Posterior cingulate gyrus (tissue), 11 donors: Measurements from ENCODE around the gene NINJ1.
A peak's percentile ranks its signal among the peaks of the same experiment; 100 is the strongest.
"Not testable (repeated sequence)": the region's sequence is repeated elsewhere in the genome, so short reads cannot be mapped to it uniquely, and the experiment has no call there.

Experiments
- DNase-seq, 10 donors: peaks; one replicate each; pipeline versions ENCODE4 v3.0.0 to v3.0.0-alpha.2; 2020 to 2021; ENCODE audit warnings: mixed read lengths in 3 of 10
- intact Hi-C: fragments of 100-400 bp; cut with DNase I; formaldehyde crosslinking; loops from one replicate; pipeline ENCODE4 v1.15.1; 2023

NINJ1 gene

GRCh38 chr9:93122721-93123221 is 11.3 kb downstream of the NINJ1 start:
- intact Hi-C loops, result no loop called here
- DNase-seq, result peak in 3 of 10 donors; percentile 62 to 76 (median 72)

- intact Hi-C loops, result no loop called here
- DNase-seq, result peak in 7 of 10 donors; percentile 1 to 75 (median 20)
Observed at GRCh38 chr9:93121316-93122241, 12.5 kb downstream of the NINJ1 start.

GRCh38 chr9:93120846-93121315 is 13.2 kb downstream of the NINJ1 start:
- intact Hi-C loops, result no loop called here
- peak in 7 of 10 donors; percentile 1 to 77 (median 5) for DNase-seq

- DNase-seq, result peak in 9 of 10 donors; percentile 51 to 94 (median 60)
- intact Hi-C loops, result no loop called here
Observed at GRCh38 chr9:93119953-93120845, 13.9 kb downstream of the NINJ1 start.

- peak in 1 of 10 donors; percentile 5 for DNase-seq
- intact Hi-C loops, result no loop called here
Observed at GRCh38 chr9:93119703-93119952, 14.4 kb downstream of the NINJ1 start.

- DNase-seq, result peak in 6 of 10 donors; percentile 3 to 72 (median 32)
- intact Hi-C loops, result no loop called here
Observed at GRCh38 chr9:93118863-93119702, 15.0 kb downstream of the NINJ1 start.

- DNase-seq, result peak in 3 of 10 donors; percentile 47 to 57 (median 48)
- intact Hi-C loops, result no loop called here
Observed at GRCh38 chr9:93117924-93118862, 15.9 kb downstream of the NINJ1 start.

- intact Hi-C loops, result not testable (repeated sequence)
- DNase-seq, result peak in 3 of 10 donors; percentile 36 to 55 (median 49)
Observed at GRCh38 chr9:93117521-93117920, 16.5 kb downstream of the NINJ1 start.

- peak in 7 of 10 donors; percentile 6 to 89 (median 29) for DNase-seq
- intact Hi-C loops, result no loop called here
Observed at GRCh38 chr9:93116072-93116961, 17.7 kb downstream of the NINJ1 start.

GRCh38 chr9:93115486-93116071 is 18.5 kb downstream of the NINJ1 start:
- intact Hi-C loops, result no loop called here
- DNase-seq, result no peak

GRCh38 chr9:93114984-93115335 is 19.1 kb downstream of the NINJ1 start:
- intact Hi-C loops, result no loop called here
- peak in 1 of 10 donors; percentile 34 for DNase-seq

- intact Hi-C loops, result no loop called here
- peak in 5 of 10 donors; percentile 6 to 74 (median 61) for DNase-seq
Observed at GRCh38 chr9:93114169-93114983, 19.7 kb downstream of the NINJ1 start.

- peak in 4 of 10 donors; percentile 5 to 55 (median 39) for DNase-seq
- intact Hi-C loops, result no loop called here
Observed at GRCh38 chr9:93112864-93113389, 21.1 kb downstream of the NINJ1 start.

- peak in 4 of 10 donors; percentile 6 to 83 (median 59) for DNase-seq
- intact Hi-C loops, result no loop called here
Observed at GRCh38 chr9:93112116-93112863, 21.8 kb downstream of the NINJ1 start.

GRCh38 chr9:93111371-93112115 is 22.5 kb downstream of the NINJ1 start:
- DNase-seq, result peak in 4 of 10 donors; percentile 1 to 86 (median 51)
- intact Hi-C loops, result no loop called here
